HG03103 (cell line): ENCODE data around the gene MAN1C1.

Experiments used
- ATAC-seq: cut with Tn5 transposase; IDR thresholded peaks from one replicate; pipeline ENCODE4 v1.9.1; 2021; ENCODE audit warnings: low read depth; ENCODE audit not compliant: unreplicated experiment

Gene MAN1C1

DNA sequence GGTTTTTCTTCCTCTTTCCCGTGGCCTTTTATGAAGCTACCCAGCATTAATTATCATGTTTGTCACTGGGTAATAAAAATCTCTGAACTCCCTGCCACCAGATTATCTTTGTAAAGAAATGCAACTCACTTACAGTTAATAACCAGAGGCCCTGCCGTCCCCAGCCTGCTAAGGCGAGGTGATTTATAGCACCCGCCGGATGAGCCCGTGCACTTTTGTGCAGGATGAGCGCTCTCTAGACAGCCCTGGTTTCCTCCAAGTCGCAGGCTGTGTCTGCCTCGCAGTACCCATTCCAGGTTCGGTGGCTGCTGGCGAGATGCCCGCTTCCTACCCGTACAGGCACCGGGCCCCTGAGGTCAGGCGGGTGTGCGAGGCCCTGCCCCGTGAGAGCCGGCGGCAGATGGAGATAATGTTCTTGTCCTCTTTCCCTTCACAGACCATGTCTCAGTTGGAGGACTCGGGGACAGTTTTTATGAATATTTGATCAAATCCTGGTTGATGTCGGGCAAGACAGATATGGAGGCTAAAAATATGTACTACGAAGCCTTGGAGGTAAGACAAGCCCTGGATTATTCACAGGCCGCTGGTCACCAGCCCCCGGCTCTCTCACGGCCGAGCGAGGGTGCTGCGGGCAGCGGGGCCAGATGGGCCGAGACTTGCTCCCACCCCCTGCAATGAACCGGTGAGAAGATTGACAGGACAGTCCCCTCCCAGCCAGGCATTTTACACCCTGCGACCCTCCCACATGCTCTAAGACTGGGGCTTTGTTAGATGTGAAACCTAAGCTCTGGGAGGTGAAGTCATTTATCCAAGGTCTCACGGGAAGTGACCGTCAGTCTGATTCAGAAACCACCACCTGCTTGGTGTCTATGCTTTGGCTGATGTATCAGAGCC, 154.9 kb downstream of the MAN1C1 start:
- no peak for ATAC-seq

DNA sequence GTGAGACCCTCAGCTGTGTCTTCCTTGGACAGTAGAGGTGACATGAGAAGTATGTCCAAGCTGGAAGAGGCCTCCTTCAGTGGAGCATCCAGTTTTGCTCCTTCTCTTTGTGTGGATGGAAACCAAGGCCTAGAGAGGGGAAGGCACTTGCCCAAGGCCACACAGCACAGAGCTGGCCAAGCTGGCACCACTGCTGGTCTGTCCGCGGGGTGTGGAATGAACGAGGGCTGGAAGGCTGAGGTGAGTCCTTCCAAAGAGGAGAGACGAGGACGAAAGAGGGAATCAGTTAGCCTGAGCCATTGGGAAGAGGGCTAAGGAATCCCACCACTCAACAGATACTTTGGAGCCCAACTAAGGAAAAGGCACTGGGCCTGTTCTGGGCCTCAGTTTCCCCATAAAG, 155.6 kb downstream of the MAN1C1 start:
- no peak for ATAC-seq

GRCh38 chr1:25772692-25773245, 156.2 kb downstream of the MAN1C1 start:
- ATAC-seq, result no peak

GRCh38 chr1:25773441-25774125, 157.0 kb downstream of the MAN1C1 start:
- no peak for ATAC-seq

DNA sequence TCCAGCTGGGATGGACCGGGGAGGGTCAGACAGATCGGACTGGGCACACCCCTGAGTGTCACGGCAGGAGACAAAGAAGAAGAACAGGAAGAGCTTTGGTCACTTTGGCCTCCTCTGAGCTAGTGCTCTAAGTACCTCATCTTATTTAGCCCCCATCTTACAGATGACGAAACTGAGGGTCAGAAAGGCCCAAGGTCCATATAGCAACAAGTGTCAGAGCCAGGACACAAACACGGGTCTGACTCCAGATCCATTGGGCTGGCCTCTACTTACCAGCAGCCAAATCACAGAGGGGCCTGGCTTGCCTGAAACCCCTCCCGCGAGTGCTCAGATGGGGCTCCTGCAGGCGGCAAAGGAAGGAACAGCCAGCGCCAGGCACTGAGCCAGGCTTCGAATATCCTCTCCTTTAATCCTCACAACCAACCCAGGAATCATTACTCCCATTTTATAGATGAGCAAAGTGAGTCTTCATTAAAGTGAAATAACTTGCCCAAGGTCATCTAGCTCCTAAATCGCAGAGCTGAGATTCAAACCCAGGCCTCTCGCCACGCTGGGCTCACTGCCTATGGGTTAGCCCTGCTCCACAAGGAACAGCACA, 157.7 kb downstream of the MAN1C1 start:
- no peak for ATAC-seq

GRCh38 chr1:25774921-25775771, 158.6 kb downstream of the MAN1C1 start:
- no peak for ATAC-seq

DNA sequence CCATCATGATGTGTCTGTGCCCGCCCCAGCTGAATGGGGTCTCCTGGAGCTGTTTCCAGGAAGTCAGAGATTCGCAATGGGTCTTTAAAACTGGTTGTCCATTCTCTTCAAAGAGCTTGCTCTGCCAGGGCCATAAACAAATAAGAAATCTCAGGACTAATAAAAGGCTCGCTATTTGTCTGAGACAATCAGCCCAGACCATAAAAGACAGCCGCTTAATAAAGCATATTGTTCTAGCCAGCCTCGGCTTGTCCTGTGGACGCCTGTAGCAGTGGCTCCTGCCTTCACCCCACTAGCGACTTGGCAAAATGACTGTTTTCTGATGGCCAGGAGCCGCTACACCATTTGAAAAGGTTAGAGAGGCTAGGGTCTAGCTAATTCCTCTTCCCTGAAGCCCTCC, 162.8 kb downstream of the MAN1C1 start:
- ATAC-seq, result no peak

DNA sequence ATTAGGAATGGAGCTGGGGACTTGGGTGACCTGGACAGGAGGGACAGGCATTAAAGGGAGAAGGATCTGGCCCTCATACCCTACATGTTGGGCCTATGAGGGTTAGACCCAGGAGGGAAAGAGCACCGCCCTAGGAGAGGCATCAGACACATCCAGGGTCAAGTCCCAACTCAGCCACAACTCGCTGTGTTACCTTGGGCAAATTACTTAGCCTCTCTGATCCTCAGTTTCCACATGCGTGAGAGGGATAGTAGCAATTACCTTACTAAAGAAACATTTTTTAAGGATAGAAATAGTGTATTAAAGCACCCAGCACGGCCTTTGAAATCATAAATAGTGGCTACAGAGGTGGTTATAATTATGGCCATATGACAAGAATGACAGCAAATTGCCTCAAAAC, 163.3 kb downstream of the MAN1C1 start:
- no peak for ATAC-seq

- ATAC-seq, result no peak
Measured at GRCh38 chr1:25780318-25781129, 163.9 kb downstream of the MAN1C1 start.

GRCh38 chr1:25781130-25781433, 164.5 kb downstream of the MAN1C1 start:
- no peak for ATAC-seq

GRCh38 chr1:25782608-25783201, 166.1 kb downstream of the MAN1C1 start:
- ATAC-seq, result no peak

GRCh38 chr1:25784575-25785051, 168.0 kb downstream of the MAN1C1 start:
- ATAC-seq, result no peak

DNA sequence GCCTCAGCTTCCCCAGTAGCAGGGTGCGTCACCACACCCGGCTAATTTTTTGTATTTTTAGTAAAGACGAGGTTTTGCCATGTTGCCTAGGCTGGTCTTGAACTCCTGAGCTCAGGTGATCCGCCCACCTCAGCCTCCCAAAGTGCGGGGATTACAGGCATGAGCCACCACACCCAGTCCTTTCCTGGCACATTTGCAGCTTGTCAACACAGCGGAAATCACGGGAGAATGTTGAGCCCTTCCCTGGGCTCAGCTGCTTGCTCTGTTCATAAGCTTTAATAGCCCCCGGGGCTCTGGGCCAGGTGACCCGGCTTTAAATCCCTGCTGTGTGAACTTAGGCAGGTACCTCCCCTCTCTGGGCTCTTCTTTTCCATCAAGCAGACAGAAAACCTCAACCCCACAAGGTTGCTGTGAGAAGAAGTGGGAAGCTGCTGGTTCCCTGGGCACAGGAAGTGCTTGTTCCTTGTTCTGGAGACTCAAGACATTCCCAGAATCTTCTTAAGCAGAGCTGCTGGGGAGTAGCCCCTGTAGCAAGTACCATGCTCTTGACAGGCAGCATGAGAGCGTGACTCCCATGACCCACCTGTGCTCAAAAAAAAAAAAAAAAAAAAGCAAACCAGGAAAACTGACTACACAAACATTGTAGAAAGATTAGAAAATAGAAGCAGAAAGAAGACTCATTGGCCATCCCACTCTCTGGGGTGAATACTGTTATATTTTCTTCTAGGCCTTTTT, 168.9 kb downstream of the MAN1C1 start:
- ATAC-seq, result no peak

DNA sequence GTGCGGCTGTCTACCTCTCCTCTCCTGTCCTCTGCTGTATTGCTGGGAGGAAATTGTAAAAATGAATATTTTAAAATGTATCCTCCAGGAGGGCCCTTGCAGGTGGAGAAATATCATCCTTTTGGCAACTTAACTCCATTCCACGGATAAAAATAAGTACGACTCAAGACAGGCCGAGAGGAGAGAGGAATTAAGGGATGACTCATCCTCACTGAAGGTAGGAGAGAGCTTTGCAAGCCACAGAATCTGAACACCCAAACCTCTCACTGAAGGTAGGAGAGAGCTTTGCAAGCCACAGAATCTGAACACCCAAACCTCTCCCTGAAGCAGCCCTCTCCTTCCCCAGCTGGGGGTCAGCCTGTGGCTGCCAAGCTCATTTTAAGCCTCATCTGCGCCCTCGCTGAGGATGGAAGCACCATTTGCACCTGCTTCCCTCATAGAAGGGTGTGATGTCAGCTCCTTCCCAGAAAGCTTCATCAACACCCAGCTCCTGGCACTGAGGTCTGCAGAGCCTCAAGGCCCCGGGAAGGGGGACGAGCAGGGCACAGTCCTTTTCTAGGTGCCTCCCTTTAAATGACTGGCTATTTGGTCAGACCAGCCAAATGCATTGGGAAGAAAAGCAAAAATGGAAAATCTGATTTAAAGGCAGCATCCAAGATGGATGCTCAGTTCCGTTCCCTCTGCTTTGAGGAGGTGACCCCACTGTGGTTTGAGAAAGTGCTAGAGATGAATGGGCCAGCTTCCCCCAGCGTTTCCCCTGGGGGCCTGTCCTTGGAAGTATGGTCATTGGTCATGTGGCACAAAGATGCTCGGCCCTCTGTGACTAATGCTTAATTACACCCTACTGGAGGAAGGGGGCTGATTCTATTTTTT, 170.5 kb downstream of the MAN1C1 start:
- ATAC-seq, result no peak

DNA sequence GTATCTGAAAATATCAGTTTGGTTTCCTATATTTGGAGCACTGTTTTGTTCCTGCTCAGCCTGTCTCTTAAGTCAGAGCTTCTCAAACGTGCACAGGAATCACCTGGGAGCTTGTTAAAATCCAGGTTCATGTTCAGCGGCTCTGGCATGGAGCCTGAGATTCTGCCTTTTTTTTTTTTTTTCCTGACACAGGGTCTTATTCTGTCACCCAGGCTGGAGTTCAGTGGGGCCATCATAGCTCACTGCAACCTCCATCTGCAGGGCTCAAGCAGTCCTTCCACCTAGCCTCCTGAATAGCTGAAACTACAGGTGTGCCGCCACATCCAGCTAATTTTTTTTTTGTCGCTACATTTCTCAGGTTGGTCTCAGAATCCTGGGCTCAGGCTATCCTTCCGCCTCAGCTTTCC, 171.2 kb downstream of the MAN1C1 start:
- ATAC-seq, result no peak

DNA sequence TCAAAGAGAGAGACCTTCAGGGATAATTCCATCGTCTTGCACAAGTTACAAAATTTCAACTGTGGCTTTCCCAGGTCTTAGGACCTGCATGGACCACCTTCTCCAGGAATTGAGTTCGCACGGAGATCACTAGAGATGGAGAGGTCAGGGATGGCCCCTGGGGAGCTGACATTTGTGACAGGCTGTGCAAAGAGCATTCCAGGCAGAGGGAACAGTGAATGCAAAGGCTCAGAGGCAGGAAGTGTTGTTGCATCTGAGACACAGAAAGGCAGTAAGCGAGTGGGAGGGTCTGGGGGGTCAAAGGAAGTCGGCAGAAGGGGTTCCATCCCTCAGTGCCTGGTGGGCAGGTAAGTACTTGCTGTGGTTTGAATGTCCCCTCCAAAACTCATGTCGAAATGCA, 173.9 kb downstream of the MAN1C1 start:
- ATAC-seq, result no peak

GRCh38 chr1:25792115-25792514, 175.5 kb downstream of the MAN1C1 start:
- no peak for ATAC-seq
